Activated CD8-positive, alpha-beta memory T cell treated with anti-CD3 and anti-CD28 coated beads, Interleukin-2, amount 50 U/mL, for 24 hours (primary cell): ENCODE results near the gene P2RX6.
"Not testable (repeated sequence)": the region's sequence is repeated elsewhere in the genome, so short reads cannot be mapped to it uniquely, and the experiment has no call there.

Source experiments
- DNase-seq: peaks from one replicate; pipeline ENCODE4 v3.0.0-alpha.2; 2020; ENCODE audit errors: extremely low read depth

The P2RX6 gene

DNA sequence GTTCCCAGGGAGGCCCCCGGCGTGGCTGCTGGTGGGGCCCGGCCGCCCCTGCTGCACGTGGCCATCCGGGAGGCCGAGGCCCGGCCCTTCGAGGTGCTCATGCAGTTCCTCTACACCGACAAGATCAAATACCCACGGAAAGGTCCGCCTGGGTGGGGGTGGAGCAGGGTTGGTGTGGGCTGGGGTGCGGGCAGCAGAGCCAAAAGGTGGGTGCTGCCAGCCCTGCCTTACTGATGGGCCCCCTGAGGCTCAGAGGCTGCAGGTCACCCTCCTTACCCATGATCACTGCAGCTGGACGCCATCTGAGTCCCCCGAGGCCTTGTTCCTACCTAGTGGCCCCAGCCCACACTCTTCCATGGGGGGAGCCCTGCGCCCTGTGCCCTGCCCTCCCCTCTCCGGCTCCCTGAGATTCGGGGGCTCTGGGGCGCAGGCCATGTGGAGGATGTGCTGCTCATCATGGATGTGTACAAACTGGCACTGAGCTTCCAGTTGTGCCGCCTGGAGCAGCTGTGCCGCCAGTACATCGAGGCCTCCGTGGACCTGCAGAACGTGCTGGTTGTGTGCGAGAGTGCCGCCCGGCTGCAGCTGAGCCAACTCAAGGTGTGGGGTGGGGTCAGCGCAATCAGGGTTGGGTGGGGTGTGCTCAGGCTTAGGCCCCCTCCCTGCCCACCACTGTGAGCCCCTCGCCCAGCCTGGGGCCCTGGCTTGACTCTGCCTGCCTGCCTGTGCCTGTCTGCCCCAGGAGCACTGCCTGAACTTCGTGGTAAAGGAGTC, 20.6 kb upstream of the P2RX6 start:
- DNase-seq = no peak

DNA sequence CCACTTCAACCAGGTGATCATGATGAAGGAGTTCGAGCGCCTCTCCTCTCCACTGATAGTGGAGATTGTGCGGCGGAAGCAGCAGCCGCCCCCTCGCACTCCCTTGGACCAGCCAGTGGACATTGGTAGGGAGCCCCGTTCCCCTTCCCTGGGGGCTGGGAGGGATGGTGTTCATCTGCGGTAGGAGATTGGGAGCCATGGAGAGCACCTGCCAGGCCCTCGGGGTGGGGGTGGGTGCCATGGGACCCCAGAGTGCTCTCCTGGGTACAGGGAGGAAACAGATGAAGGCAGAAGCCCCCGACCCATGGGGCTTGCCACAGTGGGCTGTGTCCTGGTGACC, 20.1 kb upstream of the P2RX6 start:
- DNase-seq = no peak

DNA sequence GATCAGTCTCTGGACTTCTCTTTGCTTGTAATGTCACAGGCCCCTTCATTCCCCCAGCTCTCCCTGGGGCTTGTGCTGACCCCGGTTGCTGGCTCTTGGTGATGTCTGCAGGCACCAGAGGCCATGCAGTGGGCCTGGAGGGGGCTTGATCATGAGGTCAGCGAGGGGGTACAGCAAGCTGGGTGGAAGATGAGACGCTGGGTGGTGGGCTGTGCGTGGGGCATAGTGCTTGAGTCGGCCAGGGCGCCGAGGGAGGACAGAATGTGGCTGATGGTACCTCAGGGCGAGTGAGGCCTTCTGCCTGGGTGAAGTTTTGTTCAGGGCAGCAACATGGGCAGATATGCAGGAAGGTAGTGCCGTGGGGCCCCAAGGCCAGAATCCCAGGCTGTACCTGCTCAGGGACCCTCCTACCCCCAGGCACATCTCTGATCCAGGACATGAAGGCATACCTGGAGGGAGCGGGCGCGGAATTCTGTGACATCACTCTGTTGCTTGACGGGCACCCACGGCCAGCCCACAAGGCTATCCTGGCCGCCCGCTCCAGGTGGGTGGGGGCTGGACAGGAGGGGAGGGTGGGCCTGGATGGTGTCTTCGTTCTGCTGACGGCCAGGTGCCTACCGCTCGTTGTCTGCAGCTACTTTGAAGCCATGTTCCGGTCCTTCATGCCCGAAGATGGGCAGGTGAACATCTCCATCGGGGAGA, 19.5 kb upstream of the P2RX6 start:
- no peak for DNase-seq

GRCh38 chr22:20996031-20996410, 18.9 kb upstream of the P2RX6 start:
- DNase-seq = no peak

DNA sequence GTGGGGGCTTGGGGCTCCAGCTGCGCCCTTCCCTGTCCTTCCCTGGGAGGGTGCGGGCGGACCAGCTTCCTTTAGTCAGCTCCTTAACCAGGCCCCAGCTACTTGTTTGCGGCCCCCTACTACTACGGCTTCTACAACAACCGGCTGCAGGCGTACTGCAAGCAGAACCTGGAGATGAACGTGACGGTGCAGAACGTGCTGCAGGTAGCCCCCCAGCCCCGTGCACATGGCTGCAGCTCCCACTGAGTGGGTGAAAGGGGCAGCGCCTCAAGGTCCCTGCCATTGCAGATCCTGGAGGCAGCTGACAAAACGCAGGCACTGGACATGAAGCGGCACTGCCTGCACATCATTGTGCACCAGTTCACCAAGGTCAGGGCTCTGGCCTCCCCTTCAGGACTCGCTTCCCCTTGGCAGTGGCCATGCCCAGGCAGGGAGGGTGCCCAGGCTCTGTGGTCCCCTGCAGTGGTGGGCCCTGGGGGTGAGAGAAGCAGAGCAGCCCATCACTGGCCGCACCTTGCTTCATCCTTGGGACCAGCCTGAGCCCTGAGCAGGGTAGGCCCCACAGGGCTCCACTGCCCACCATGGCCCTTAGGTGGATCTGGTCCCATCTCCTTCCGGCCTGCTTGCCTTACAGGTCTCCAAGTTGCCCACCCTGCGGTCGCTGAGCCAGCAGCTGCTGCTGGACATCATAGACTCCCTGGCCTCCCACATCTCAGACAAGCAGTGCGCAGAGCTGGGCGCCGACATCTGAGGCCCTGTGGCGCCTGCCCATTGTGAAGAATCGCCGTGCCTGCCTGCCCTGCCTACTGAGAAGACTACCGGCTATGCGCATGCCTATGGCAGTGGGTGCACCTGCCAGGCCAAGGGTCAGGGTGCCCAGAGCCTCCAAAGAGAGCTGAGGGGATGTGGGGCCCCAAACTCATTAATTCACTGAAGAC, 18.1 kb upstream of the P2RX6 start:
- no peak for DNase-seq

GRCh38 chr22:20997536-20998257, 17.3 kb upstream of the P2RX6 start:
- DNase-seq = no peak

DNA sequence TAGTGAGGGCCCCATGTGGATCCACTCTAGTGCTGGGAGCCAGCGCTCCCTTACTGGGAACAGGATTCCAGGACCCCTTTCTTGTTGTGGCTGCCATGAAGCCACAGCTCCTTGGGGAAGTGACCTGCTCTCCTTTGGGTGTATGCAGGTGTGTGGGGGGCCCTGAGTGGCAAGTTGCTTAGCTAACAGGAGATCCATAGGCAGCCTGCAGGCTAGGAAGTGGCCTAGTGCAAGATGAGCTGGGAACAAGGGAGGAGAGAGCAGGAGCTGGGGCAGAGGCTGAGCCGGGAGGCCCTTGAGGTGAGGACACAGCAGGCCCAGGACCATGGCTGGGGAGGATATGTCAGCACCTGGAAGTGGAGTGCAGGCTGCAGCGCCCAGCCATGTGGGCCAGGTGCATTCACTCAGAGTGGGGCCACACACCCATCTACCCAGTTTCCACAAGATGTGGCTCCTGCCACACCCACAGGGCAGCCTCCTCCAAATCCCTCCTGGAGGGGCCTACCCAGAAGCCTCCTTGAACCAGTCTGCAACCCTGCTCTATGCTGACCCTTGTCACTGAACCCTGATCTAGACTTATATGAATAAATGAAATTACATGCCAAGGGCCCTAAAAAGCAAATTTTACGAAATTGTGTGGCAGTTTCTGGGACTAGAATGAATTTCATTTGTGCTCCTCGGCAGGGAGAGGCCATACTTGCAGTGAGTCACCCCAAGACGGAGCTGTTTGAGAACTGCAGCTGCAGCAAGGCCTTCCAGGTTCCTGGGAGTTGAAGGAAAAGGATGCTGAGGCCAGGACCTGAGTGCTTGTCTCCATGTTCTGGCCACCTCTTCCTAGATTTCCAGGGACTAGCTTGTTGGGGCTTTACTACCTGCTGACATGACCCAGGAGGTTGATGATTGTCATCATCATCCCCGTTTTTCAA, 16.3 kb upstream of the P2RX6 start:
- no peak for DNase-seq

GRCh38 chr22:20999350-21000206, 15.4 kb upstream of the P2RX6 start:
- no peak for DNase-seq

- DNase-seq = no peak
Observed at GRCh38 chr22:21000207-21000986, 14.6 kb upstream of the P2RX6 start.

GRCh38 chr22:21000987-21001600, 13.9 kb upstream of the P2RX6 start:
- no peak for DNase-seq

GRCh38 chr22:21001601-21002325, 13.2 kb upstream of the P2RX6 start, which contains the start of gene THAP7:
THAP7 (minus strand) TSS chr22:21002118; CDS start chr22:21001911, 207 bp downstream.
- peak; percentile 90 for DNase-seq

GRCh38 chr22:21003782-21004181, 11.2 kb upstream of the P2RX6 start:
- DNase-seq = no peak

DNA sequence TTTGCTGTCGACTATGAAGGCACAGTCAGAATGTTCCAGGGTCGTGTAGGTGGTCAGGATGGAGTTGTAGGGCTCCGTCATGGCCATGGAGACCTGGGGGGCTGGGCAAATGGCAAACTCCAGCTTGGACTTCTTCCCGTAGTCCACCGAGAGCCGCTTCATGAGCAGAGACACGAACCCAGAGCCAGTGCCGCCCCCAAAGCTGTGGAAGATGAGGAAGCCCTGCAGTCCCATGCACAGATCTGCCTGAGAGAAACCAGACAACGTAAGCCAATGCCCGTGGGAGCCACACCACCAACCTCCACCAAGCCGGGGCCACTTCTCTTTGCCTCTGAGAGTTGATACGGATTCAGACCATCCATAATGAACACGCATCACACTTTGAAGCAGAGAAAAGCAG, 5.8 kb upstream of the P2RX6 start:
- DNase-seq = not testable (repeated sequence)

DNA sequence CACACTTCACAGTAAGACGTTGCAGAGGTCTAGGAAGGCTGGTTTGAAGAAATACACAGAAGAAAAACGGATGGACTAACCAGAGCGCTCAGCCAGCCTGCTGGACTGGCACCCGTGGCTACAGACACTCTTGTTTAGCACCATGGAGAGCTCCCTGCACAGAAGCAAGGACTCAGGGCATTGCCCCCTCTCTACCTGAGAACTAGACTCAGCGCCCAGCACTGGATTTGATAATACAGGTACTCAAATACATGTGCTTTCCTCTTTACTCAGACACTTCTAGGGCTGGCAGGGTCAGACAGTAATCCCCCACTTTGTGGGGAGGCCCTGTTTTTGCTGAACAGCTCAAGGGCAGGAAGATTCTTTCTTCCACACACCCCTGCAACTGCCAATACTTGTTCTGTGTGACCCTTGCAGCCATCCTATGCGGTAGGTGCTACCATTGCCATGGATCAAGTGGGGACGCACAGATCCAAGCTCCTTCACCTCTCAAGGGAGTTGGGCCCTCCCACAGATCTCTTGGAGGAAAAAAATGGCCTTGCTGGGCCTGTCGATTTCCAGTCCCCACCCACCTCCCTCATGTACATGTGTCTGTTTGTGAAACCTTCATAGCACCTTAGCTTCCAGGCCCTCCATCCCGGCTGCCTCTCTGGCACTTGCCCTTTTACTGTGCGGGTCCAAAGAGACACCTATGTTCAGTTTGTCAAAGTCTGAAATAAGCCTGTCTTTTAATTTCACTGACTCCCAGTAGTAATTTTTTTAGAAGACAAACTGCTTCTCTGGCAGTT, 5.1 kb upstream of the P2RX6 start:
- no peak for DNase-seq

DNA sequence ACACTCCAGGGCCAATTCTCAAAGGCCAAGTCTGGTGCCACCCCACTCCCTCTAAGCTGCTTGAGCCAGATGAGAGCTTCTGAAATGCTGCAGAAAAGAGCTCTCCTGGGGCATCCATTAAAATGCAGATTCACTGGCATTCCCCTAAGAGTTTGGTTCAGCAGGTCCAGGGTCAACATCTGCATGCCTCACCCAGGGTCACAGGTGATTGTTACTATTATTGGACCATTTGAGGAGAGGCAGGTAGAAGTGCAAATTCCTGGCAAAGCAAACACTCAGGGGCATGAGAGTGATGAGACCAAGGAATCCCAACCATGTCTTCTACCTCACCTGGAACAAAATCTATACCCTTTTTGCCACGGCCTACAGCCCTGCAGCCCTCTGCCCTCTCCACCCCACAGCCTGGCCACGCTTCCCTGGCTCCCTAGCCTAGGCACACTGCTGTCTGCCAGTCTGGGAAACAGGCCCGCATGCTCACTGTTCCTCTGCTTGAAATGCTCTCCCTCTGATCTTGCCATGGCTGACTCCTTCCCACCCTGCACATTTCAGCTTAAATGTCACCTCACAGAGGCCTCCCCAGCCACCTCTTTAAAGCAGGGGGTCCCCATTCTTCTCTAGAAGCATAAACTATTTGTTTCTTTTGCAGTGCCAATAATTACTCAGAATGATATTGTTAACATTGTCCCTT, 4.4 kb upstream of the P2RX6 start:
- no peak for DNase-seq
